CD4-positive, alpha-beta T cell treated with Interleukin-4 for 1 hour (primary cell): ENCODE measurements around the gene ZIM2.
"Not testable (repeated sequence)": the region's sequence is repeated elsewhere in the genome, so short reads cannot be mapped to it uniquely, and the experiment has no call there.

Experiments used
- DNase-seq, 2 donors: peaks; one replicate each; pipeline ENCODE4 v3.0.0-alpha.2; 2020 to 2022

The ZIM2 gene

DNA sequence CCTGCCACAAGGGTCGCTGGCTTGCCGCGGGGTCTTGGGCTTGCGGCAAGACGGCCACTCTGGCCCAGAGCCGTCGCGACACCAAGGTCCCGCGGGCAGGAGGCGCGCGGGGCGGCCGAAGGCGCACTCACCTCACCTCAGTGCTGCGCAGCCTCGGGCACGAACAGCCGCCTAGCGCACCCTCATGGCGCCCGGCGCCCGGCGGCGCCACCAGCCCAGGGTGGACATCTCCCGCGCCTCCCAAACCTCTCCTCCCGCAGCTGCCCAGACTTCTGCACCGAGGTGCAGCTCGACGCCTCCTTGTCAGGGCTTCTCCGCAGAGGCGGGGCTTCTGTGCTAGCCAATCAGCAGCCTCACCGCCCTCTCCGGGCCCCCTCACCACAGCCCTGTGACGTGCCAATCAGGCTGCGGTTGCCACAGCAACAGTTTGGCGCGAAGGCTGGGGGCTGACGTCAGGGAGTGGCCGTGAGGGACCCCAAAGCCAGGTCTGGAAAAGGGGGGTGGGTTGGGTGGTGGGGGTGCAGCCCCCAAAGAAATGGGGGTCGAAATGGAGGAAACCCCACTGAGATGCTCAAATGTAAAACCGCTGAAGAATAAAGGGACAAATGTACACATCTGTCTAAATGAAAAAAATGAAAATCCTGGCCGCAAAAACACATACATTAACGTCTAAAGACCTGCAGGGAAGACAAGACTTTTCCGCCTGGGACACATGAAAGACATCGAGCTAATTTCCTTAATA lies at the start of gene ZIM2, which contains the start of gene PEG3:
Gene ZIM2, minus strand, starts transcription at position 276 of the 742 bp plus-strand sequence. CDS start 16,449 bp downstream, outside the sequence.
Gene PEG3, minus strand, starts transcription at position 276 of the 742 bp plus-strand sequence. CDS start 16,071 bp downstream, outside the sequence.
- DNase-seq: no peak

DNA sequence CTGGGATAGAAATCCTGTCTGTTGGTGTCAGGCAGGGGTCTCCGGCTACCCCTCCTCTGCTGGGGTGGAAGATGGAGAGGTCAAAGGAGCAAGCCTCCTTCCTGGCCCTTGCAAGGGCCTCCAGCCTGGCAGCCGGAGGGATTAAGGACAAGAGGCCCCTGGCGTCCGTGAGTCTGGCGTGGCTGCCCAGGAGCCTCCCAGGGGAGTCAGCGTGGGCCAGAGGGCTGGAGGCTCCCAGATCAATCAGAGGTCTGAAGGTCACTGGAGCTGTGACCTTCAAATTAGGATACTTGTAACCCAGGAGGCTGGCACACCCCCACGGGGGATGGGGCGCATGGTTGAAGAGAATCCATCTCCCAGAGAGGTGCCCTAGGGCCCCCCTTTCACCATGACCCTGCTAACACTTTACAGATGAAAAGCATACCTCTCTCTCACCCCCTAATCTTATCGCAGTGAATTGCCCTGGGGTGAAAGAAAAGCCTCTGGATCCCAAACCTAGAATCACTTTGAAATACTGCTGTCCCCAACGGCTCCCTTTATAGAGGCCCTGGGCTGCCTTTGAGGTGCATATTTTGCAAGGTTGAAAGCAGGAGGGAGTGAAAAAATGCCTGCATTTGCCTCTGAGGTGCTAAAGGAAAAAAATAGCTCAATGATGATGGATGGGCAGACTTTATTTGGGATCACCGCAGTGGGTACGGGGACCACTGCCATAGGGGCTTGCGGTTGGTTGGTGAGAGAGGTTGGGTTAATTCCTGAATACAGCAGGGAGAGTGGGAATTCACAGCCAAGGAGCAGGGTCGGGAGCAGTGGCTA lies 44.9 kb upstream of the ZIM2 start:
- DNase-seq: no peak

- DNase-seq: no peak
These were observed 43.9 kb upstream of the ZIM2 start for GRCh38 chr19:56884441-56884840.

- no peak for DNase-seq
These were observed 40.2 kb upstream of the ZIM2 start for GRCh38 chr19:56880592-56881190.

- no peak for DNase-seq
These were observed 36.7 kb upstream of the ZIM2 start for GRCh38 chr19:56877069-56877715.

DNA sequence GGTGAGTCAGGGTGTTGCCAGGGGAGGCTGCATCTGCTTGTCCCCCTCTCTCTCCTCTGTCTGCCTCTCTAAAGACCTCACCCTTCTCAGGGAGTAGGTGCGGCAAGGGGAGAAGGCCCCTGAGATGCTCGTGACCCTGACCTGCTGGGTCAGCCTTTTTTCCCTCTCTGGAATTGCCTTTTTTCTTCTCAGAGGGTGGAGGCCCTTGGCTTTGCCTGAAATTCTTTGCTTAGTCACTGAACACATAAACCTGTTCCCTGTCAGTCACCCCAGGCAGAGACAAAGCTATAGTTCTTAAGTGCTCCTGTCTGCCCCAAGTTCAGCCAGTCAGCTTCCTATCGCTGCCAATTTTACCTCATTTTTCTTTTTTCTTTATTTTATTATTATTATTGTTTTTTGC lies 35.2 kb upstream of the ZIM2 start:
- no peak for DNase-seq

DNA sequence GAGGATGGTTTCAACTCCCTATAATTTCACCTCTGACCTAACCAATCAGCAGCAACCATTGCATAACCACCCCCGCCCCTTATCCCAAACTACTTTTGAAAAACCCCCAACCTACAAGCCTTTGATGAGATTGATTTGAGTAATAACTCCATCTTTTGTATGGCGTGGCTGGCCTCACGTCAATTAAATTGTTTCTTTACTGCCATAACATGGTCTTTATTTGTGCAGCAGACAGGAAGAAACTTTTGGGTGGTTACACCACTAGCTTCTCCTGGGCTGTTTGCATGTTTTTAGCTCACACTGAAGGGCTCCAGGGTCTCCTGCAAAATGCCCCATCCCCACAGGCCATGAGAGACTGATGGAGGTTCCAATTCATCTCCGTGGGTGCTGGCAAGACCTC lies 34.0 kb upstream of the ZIM2 start:
- no peak for DNase-seq

DNA sequence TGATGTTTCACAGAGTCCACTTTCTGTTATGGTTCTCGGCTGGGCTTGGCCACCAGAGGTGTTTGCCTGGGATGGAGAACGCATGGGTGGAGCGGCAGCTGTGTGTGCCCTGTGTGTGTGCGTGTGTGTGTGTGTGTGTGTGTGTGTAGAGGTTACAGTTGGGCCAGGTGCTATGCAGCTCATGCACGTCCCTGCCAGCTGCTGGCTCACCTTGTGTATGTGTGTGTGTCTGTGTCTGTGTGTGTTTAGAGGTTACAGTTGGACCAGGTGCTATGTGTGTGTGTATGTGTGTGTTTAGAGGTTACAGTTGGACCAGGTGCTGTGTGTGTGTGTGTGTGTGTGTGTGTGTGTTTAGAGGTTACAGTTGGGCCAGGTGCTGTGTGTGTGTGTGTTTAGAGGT lies 33.0 kb upstream of the ZIM2 start:
- DNase-seq: no peak

DNA sequence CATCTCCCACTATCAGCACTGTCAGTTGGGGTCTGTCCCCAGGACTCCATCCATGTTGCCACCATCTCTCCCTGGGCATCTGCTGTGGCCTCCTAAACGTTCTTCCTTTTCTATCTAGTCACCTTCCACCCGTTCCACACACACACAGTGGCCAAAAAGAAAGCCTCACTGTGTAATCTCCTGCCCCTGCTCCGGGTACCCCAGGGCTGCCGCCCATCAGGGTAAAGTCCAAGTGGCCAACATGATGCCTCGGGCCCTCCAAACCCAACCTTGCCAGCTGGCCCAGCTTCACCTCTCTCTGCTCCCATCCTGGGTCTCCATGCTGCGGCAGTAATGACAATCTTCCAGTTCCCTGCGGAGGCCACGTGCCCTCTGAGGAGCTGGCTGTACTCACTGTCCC lies 29.4 kb upstream of the ZIM2 start:
- no peak for DNase-seq

- no peak for DNase-seq
These were observed 27.9 kb upstream of the ZIM2 start for GRCh38 chr19:56868446-56868845.

DNA sequence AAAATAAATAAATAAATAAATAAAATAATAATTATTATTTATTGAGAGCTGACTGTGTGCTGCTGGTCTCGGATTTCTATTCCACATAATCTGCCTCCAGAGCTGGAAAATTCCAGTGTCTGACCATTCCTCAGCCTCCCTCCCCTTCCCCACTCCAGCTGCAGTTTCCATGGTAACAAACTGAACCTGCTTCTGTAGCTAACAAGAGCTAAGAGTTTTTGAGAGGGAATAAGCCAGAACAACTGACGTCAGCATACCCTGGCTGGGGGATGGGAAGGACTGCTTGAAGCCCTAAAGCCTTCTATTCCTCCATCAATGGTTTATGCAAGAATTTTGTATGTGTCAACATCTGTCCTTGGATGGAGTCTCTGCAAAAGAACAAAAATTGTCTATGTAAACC lies 26.0 kb upstream of the ZIM2 start:
- DNase-seq: no peak

- no peak for DNase-seq
These were observed 24.1 kb upstream of the ZIM2 start for GRCh38 chr19:56864443-56865125.

DNA sequence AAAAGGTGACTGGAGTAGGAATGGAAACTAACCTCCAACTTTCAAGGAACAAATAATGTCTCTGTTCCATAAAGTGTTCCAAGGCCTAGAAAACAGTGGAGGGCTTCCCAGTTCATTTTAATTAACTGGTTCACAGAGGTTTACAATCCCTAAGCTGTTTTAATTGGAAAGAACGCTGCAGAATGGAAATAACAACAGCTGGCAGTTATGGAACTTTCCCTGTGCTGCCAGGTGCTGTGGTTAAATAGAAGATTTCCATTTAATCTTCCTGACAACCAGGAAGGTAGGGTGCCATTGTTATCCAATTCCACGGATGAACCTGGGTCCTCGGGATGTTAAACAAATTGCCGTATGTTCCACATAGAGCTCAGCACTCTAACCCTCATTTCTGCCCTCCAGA lies 22.2 kb upstream of the ZIM2 start:
- no peak for DNase-seq

GRCh38 chr19:56860409-56860808 lies 19.9 kb upstream of the ZIM2 start:
- not testable (repeated sequence) for DNase-seq

GRCh38 chr19:56858026-56858425 lies 17.5 kb upstream of the ZIM2 start:
- DNase-seq: no peak

DNA sequence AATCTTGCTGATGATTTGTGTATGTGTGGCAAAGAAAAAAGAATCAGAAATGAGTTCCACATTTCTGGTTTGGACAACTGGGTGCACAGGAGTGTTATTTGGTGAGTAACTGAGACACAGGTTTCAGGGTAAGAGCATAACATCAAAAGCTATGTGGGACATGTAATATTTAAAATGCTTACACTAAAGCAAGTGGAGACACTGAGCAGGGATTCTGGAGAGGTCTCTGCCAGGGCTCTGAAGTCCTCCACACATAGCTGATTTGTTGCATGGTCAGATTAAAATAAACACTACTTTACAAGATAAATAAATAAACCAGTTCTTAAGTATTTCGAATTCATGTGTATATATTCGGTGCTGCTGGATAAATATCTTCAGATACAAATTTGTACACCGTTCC lies 16.3 kb upstream of the ZIM2 start:
- DNase-seq: no peak

- not testable (repeated sequence) for DNase-seq
These were observed 11.8 kb upstream of the ZIM2 start for GRCh38 chr19:56852361-56852760.

DNA sequence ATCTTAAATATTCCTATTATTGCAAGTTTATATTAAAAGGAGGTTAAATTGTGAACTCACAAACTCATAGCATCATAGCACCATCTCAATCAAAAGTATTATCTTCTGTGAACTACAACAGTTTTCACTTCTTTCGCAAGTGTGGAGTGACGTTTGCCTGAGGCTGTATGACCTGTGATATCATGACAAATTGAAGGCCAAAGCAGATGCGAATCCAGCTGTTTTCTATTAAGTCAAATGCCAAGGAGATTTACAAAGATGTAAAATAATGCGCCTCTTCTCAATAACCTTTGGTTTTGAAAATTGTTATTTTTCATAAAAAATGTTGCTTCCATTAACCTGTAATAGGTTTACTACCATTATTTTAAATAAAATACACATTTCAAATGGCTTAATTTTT lies 7.6 kb upstream of the ZIM2 start:
- DNase-seq: no peak

GRCh38 chr19:56842412-56842811 lies 1.9 kb upstream of the ZIM2 start:
- no peak for DNase-seq

DNA sequence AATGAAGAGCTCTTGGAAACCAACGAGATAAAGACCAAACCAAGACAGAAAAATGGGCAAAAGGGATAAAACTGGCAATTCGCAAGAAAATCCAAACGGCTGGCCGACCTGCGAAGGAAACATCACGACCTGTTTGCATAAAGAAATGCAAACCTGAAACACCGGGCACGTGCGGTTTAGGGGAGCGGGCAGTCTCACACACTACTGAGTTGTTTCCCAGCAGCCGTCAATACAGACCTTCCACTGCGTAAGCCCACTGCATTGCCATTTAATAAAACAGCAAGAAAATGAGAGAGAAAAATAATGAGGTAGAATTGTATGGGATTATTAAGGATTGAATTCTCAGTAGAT lies 642 bp upstream of the ZIM2 start:
- DNase-seq: no peak

DNA sequence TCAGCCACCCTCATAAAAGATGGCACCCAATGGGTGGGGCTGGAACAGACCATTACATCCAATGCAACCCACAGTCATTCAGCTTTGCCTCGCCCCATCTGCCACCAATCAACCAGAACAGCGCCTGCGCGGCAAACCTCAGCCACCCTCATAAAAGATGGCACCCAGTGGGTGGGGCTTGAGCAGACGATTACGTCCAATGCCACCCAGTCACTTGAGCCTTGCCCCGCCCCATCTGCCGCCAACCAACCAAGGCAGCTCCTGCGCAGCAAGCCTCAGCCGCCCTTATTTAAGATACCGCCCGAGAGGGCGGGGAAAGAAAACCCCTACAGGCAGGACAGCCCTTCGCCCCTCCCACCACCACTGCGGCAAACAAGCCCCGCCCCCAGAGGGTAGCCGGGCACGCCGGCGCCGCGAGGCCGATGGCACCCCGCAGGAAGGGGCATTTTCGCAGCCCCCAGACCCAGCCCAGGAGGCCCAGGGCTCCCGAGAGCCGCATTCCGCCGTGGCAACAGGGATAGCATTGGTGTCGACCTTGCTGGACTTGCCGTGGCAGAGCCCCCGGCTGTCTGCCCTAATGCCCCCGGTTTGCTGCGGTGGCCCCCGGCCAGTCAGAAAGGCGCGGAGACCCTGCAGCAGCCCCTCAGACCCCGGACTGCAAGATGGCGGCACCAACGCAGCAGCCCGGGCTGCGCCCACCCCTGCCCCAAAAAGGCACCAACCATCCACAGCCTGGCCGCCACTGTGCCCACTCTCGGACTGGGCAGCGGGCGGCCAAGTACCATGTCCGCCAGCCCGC lies 675 bp downstream of the ZIM2 start:
- DNase-seq: peak; percentile 24 to 65
